Fibroblast of pulmonary artery (primary cell): ENCODE data around the gene ASF1B.

ENCODE experiments used
- DNase-seq: peaks from one replicate; pipeline ENCODE4 v3.0.0-alpha.2; 2010; ENCODE audit warnings: low read depth
- H3K4me3 ChIP-seq: replicated peaks from 2 replicates; pipeline ENCODE4 v1.5.1; 2011; ENCODE audit warnings: low read depth, mild to moderate bottlenecking, control low read depth, low read length, moderate library complexity
- TF ChIP-seq, protein P1 (sequence below): IDR thresholded peaks from 2 replicates; pipeline ENCODE4 v1.5.1; 2011; ENCODE audit warnings: mild to moderate bottlenecking, control low read depth, low read length, inconsistent platforms; ENCODE audit errors: missing control alignments

ASF1B gene

DNA sequence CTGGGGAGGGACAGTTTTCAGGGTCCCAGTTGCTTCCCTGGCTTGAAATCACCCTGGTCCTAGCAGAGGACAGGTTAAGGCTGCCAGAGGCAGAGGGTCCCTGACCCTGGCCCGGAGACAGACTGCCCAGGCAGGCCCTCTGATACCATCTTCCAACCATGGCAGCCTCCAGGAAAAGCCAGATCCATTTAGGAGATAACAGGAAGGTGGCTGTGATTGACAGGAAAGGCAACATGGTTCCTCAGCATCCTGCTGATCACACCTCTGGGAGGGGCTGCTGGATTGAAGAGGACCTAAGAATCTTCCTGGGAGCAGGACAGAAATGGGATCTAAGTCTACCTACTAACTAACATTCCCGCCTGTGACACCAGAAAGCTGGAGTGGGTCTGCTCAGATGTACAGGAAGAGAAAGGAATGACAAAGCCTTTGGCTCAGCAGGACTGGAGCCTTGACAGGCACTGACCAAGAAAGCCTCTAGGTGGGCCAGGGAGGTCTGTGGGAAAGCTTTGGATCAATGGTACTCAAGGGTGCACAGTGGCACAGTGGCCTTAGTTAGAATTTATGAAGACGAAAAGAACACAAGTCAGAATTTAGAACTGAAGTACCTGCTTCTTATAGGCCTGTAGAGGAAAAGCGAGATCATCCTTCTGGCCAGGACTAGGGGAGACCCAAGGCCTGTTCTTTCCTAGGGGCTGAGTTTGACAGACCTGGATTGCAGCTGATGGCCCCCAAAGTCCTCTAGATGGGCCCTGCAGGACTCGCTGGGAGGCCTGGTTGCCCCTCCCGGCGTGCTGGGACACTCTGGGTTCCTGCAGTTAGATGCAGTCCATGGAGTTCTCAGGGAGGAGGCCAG lies 16.5 kb downstream of the ASF1B start:
- TF ChIP-seq, protein P1, sequence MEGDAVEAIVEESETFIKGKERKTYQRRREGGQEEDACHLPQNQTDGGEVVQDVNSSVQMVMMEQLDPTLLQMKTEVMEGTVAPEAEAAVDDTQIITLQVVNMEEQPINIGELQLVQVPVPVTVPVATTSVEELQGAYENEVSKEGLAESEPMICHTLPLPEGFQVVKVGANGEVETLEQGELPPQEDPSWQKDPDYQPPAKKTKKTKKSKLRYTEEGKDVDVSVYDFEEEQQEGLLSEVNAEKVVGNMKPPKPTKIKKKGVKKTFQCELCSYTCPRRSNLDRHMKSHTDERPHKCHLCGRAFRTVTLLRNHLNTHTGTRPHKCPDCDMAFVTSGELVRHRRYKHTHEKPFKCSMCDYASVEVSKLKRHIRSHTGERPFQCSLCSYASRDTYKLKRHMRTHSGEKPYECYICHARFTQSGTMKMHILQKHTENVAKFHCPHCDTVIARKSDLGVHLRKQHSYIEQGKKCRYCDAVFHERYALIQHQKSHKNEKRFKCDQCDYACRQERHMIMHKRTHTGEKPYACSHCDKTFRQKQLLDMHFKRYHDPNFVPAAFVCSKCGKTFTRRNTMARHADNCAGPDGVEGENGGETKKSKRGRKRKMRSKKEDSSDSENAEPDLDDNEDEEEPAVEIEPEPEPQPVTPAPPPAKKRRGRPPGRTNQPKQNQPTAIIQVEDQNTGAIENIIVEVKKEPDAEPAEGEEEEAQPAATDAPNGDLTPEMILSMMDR, result no peak

DNA sequence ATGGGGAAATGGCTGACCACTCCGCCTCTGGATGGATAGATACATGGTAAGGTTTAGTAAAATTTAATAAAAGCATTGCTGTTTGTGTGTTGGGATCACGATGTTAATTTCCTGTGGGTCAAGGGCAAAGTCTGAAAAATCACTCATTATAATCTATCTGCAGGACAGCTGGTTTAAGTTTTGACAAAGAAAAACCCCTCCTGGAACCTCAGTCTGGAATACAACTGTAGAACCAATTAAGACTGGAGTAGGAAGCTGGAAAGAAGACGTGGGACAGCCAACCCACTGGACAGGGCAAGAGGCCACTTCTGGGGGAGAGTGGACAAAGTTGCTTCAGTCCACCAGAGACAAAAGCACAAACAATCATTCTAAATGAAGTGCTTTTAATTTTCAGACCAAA lies 17.2 kb downstream of the ASF1B start:
- peak overlapping the region; percentile 54 for H3K4me3 ChIP-seq
- TF ChIP-seq, protein P1, result no peak
- DNase-seq, result no peak

More for the DNA sequence above, 16.5 kb downstream of the ASF1B start:
- no peak for DNase-seq
- no peak overlapping the region for H3K4me3 ChIP-seq

DNA sequence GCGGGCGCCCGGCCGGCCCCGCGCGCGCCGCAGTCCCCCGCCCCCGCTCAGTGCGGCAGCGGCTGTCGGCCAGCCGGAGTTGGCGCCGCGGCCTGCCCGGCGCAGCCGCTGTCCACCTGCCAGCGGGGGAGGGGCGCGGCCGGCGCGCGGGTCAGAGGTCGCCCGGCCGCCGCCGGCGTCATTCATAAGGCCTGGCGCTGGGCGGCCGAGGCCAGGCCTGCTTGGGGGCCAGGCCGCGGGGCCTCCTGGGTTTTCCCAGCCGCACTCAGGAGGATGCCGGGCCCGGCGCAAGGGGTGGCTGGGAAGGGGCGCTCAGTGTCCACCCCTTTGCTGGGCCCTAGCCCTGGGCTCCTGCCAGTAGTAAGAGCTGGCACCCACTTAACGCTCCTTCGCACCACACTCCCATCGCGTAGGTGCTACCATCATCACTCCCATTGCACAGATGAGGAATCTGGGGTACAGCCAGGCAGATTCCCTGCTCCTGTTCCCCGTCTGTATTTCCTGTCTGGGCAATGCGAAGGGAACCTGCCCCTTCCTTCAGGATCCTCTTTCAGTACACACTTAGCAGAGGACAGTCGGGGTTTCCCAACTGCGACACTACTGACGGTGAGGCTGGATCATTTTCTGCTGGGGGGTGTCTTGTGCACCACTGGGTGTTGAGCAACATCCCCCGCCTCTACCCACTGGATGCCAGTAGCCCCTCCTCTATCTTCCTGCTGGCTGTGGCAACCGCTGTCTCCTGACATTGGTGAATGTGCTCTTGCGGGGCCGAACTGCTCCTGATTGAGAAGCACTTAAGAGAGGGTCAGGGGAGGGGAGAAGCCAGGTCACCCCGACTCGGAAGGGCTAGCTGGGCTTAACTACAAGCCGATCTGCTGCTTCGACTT lies 18.0 kb downstream of the ASF1B start:
- H3K4me3 ChIP-seq, result peak overlapping the region; percentile 54
- TF ChIP-seq, protein P1, result no peak
- DNase-seq, result peak; percentile 79

DNA sequence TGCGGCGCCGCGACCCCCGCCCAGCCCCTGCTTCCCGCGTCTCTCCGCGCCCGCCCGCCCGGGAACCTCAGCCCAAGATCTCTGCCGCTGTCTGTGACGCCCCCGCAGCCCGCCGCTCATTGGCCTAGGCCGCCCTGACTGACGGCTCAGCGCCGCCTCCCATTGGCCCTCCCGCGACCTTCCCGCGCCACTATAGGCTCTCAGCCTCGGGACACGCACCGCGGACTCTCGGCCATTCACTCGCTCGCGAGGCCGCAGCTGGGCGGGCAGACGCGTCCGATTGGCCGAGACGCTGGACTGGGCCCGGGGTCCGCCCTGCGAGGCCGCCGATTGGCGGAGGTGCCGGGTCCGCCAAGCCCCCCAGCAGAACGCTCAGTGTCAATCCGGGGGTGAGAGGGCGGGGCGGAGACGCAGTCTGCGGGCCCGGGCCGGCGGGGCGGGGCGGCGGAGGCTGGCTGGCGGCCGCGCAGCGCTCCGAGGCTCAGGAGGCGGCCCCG lies 18.7 kb downstream of the ASF1B start, which contains the start of gene PRKACA:
PRKACA (minus strand) TSS at position 95 of the 497 bp plus-strand sequence. CDS start 215 bp downstream, outside the sequence.
- TF ChIP-seq, protein P1, result no peak
- H3K4me3 ChIP-seq, result peak within 1 kb of the TSS; percentile 81
- DNase-seq, result peak; percentile 99

DNA sequence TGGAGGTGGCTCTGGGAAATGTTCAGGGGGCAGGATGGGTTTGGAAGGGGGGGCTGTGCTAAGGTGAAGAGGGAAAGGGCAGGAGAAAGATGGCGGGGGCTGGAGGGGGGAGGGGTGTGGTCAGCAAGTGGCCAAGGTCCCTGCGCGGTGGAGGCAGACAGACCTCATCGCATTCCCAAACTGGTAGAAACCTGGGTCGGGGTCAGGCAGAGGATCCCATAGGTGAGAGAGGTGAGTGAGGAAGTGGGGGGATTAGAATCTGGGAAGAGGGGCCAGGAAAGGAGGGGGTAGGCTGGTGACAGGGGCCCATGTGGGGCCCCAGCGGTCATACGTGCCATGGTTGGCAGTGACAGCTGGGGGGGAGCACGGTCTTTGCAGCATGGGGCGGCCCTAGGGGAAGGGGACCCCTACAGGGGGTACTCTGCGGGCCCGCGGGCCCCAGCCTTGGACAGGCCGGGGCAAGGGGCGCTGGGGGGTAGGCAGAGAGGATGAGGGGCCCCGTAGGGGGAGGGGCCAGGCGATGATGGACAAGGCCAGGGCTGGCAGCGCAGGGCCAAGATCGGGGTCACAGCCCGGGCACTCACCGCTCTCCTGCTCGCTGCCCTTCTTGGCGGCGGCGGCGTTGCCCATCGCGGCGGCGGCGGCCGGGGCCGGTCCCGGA lies 19.3 kb downstream of the ASF1B start:
- peak overlapping the region; percentile 81 for H3K4me3 ChIP-seq
- TF ChIP-seq, protein P1, result no peak
- DNase-seq, result no peak

DNA sequence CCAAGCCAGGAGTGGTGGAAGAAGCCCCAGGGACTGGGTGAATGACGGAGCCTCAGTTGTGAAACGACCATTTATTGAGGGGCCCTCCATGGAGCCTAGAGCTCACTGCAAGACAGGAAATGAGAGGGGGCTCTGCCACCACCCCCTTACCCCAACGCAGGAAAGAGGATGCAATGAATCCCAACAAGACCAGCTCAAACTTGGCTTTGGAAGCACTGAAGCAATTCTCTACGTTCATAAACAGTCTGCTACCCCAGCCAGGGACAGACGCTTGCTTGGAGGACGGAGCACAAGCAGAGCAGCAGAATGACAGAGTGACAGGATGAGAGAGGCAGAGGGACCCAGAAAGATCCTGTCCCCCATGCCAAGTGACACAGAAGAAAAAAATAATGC lies 19.9 kb downstream of the ASF1B start:
- DNase-seq, result no peak
- TF ChIP-seq, protein P1, result no peak
- H3K4me3 ChIP-seq, result peak overlapping the region; percentile 81
